Measurements from ENCODE around the gene FUCA1.

- no peak for TF ChIP-seq BRCA1 (IDR thresholded peaks at IDR 0.05; ENCODE audit: low read depth, low read length)
- TF ChIP-seq SIN3A (IDR thresholded peaks at IDR 0.05; ENCODE audit: low read depth, low read length) = no peak
- no peak for TF ChIP-seq NBN (IDR thresholded peaks at IDR 0.05)
Observed at GRCh38 chr1:23905461-23906025, 37.5 kb upstream of the FUCA1 start.
